ENCODE measurements around the gene DRAP1.
A peak's percentile ranks its signal among the peaks of the same experiment; 100 is the strongest.

DRAP1 gene

GRCh38 chr11:65931773-65932557, 12.7 kb downstream of the DRAP1 start:
- TF ChIP-seq, protein P1, sequence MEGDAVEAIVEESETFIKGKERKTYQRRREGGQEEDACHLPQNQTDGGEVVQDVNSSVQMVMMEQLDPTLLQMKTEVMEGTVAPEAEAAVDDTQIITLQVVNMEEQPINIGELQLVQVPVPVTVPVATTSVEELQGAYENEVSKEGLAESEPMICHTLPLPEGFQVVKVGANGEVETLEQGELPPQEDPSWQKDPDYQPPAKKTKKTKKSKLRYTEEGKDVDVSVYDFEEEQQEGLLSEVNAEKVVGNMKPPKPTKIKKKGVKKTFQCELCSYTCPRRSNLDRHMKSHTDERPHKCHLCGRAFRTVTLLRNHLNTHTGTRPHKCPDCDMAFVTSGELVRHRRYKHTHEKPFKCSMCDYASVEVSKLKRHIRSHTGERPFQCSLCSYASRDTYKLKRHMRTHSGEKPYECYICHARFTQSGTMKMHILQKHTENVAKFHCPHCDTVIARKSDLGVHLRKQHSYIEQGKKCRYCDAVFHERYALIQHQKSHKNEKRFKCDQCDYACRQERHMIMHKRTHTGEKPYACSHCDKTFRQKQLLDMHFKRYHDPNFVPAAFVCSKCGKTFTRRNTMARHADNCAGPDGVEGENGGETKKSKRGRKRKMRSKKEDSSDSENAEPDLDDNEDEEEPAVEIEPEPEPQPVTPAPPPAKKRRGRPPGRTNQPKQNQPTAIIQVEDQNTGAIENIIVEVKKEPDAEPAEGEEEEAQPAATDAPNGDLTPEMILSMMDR (IDR thresholded peaks at IDR 0.05; ENCODE audit: low read depth, low read length) = peak; percentile 11; the same call in 1 of the 2 replicates
- H3K4me3 ChIP-seq (ENCODE audit: low read depth, low read length) = no peak overlapping the region
- no peak overlapping the region for H3K27ac ChIP-seq

DNA sequence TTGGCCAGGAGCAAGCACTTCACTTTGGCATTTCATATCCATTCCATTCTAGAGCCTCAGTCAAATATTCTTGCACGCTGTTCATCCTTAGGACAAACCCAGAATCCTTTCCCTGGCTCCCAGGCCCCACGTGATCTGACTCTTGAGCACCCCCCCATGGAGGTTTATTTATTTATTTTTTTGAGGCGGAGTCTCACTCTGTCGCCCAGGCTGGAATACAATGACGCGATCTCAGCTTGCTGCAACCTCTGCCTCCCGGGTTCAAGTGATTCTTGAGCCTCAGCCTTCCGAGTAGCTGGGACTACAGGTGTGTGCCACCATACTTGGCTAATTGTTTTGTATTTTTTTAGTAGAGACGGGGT, 13.3 kb downstream of the DRAP1 start:
- TF ChIP-seq, protein P1 (IDR thresholded peaks at IDR 0.05; ENCODE audit: low read depth, low read length) = no peak
- H3K27ac ChIP-seq = no peak overlapping the region
- no peaks in the 10 kb centered on the region for H3K27me3 ChIP-seq (ENCODE audit: insufficient read depth, low read depth, severe bottlenecking)
- H3K4me3 ChIP-seq (ENCODE audit: low read depth, low read length) = no peak overlapping the region
- peak; percentile 31 for DNase-seq
- no peaks in the 10 kb centered on the region for H3K9me3 ChIP-seq (ENCODE audit: severe bottlenecking)
- no peaks in the 10 kb centered on the region for H3K36me3 ChIP-seq

More at GRCh38 chr11:65931773-65932557, 12.7 kb downstream of the DRAP1 start:
- H3K27me3 ChIP-seq (ENCODE audit: insufficient read depth, low read depth, severe bottlenecking) = no peaks in the 10 kb centered on the region
- DNase-seq = no peak
- H3K36me3 ChIP-seq = no peaks in the 10 kb centered on the region
- H3K9me3 ChIP-seq (ENCODE audit: severe bottlenecking) = no peaks in the 10 kb centered on the region

DNA sequence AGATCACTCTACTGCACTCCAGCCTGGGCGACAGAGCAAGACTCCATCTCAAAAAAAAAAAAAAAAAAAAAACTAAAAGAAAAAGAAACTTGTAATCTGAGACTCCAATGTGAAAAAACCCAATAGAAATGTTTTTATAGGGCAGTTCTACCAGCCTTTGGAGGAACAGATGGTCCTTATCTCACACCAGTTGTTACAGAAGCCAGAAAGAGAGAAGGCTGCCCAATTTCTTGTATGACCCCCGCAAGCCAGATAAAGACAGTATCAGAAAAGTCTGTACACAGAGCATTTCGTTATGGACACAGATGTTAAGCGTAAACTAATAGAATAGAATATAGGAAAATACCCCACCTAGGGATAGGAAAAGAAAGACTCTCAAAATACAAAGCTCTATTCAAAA, 14.8 kb downstream of the DRAP1 start:
- no peak overlapping the region for H3K4me3 ChIP-seq (ENCODE audit: low read depth, low read length)
- H3K27me3 ChIP-seq (ENCODE audit: insufficient read depth, low read depth, severe bottlenecking) = no peaks in the 10 kb centered on the region
- DNase-seq = no peak
- no peak overlapping the region for H3K27ac ChIP-seq
- no peaks in the 10 kb centered on the region for H3K36me3 ChIP-seq
- H3K9me3 ChIP-seq (ENCODE audit: severe bottlenecking) = no peaks in the 10 kb centered on the region
- TF ChIP-seq, protein P1 (IDR thresholded peaks at IDR 0.05; ENCODE audit: low read depth, low read length) = no peak

DNA sequence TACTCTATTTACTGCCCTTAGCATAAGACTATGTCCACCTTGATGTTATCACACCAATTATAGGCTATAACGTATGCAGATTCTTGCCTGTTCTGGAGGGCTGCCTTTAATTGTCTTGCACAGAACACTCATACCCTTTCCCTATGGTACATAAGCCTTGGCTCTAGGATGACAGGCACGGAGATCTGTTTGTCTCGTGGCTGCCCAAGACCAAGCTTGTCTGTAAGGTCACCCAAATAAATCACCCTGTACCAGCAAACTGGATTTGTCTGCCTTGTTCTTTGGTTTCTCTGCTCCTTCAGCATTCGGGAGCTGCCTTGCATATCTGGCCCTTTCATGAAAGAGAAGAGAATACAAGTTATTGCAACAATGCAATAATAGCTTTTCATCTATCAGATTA, 18.5 kb downstream of the DRAP1 start:
- TF ChIP-seq, protein P1 (IDR thresholded peaks at IDR 0.05; ENCODE audit: low read depth, low read length) = no peak
- Histone ChIP-seq H3K36me3 (no peaks in the 10 kb centered on the region), H3K27ac (no peak overlapping the region), H3K4me3 (ENCODE audit: low read depth, low read length) (no peak overlapping the region), H3K27me3 (ENCODE audit: insufficient read depth, low read depth, severe bottlenecking) (no peaks in the 10 kb centered on the region), H3K9me3 (ENCODE audit: severe bottlenecking) (no peaks in the 10 kb centered on the region)
- no peak for DNase-seq

GRCh38 chr11:65941720-65942310, 22.6 kb downstream of the DRAP1 start:
- no peak for DNase-seq
- Histone ChIP-seq H3K27ac (no peak overlapping the region), H3K4me3 (ENCODE audit: low read depth, low read length) (no peak overlapping the region)

More at GRCh38 chr11:65941720-65942310, 22.6 kb downstream of the DRAP1 start:
- no peaks in the 10 kb centered on the region for H3K27me3 ChIP-seq (ENCODE audit: insufficient read depth, low read depth, severe bottlenecking)
- no peaks in the 10 kb centered on the region for H3K9me3 ChIP-seq (ENCODE audit: severe bottlenecking)
- no peaks in the 10 kb centered on the region for H3K36me3 ChIP-seq
- TF ChIP-seq, protein P1 (IDR thresholded peaks at IDR 0.05; ENCODE audit: low read depth, low read length) = no peak

Measured in WERI-Rb-1 (cell line).